Mesodermal cell (in vitro differentiated cells): ENCODE data around the gene DNAAF1.
"Not testable (repeated sequence)": the region's sequence is repeated elsewhere in the genome, so short reads cannot be mapped to it uniquely, and the experiment has no call there.

Experiments used
- H3K27ac ChIP-seq: 2 replicates; pipeline ENCODE4 v1.7.0; 2013; ENCODE audit warnings: mild to moderate bottlenecking, low read depth, low read length, moderate library complexity; ENCODE audit not compliant: severe bottlenecking
- H3K36me3 ChIP-seq: 2 replicates; pipeline ENCODE4 v1.7.1; 2013; ENCODE audit warnings: mild to moderate bottlenecking, low read length, moderate library complexity; ENCODE audit not compliant: control insufficient read depth, insufficient read depth
- H3K4me1 ChIP-seq: one replicate; pipeline ENCODE4 v1.7.1; 2013; ENCODE audit warnings: mild to moderate bottlenecking, low read length; ENCODE audit not compliant: insufficient read depth, control insufficient read depth, poor library complexity, severe bottlenecking
- H3K4me3 ChIP-seq: 2 replicates; pipeline ENCODE4 v1.7.0; 2013; ENCODE audit warnings: low read length, control low read depth, mild to moderate bottlenecking; ENCODE audit not compliant: insufficient read depth, poor library complexity, severe bottlenecking; ENCODE audit errors: extremely low read depth
- H3K9me3 ChIP-seq: 2 replicates; pipeline ENCODE4 v1.7.1; 2013; ENCODE audit warnings: mild to moderate bottlenecking, low read length, moderate library complexity; ENCODE audit not compliant: control insufficient read depth
- WGBS, 2 experiments: methylation state at CpG; one replicate each; pipeline ENCODE4 v1.1.5; 2013; ENCODE audit warnings: missing lambda C conversion rate in 2 of 2; ENCODE audit not compliant: insufficient coverage in 2 of 2; 5-methylcytosine and 5-hydroxymethylcytosine counted together

The DNAAF1 gene

DNA sequence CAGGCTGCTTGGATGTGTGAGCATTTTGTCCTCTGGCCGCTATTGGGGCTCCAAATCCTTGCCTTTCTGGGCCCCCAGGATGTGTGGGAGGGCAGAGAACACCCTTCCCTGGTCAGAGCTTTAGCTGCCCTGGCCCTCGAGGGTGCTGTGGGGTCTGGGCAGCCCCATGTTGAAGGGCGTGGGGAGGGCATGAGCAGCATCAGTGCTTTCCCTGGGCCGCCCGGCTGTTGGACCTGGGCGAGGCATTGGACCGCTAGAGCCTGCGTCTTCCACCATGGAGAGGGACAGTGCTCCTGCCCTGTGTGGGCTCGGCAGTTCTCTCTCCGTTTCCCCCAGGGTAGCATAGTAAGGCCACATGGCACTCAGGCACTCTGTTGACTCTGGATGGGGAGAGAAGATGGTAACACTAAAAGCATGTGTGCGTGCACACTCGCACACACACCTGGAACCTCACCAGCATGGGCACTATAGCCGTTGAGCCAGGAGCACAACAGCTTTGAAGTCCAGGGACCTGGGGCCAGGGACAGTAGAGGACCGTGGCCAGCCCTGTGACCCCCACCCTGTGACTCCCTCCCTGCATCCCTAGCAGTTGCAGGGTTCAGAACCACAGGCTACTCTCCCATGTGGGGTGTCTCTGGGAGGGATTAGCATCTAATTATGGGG lies 52.5 kb downstream of the DNAAF1 start:
- H3K36me3 ChIP-seq = no peaks in the 10 kb centered on the region
- H3K4me3 ChIP-seq = no peak overlapping the region
- no peak overlapping the region for H3K27ac ChIP-seq
- 91 to 99% methylated on average over 11 of the region's 14 CpGs for WGBS, 2 experiments
- H3K9me3 ChIP-seq = no peaks in the 10 kb centered on the region
- H3K4me1 ChIP-seq = no peaks in the 10 kb centered on the region

DNA sequence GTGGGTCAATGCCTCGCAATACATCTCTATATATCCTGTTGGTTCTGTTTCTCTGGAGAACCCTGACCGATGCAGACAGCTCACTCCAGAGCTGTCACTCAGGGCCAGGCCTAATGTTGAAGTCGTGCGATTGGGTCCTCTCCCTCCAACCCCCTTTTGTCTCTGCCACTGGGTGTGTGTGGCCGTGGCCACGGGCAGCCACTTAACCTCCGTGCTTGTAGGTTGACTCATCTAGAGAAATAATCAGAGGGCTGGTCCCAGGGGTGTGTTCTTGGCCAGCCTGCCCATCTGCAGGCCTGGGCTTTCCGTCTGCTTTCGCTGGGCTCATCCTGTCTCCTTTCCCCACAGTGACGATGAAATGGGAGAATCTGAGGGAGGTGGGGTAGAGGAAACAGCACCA lies 53.3 kb downstream of the DNAAF1 start:
- WGBS, 2 experiments = 71 to 100% methylated on average over 2 to 3 of the region's 10 CpGs
- H3K36me3 ChIP-seq = no peaks in the 10 kb centered on the region
- H3K9me3 ChIP-seq = no peaks in the 10 kb centered on the region
- no peak overlapping the region for H3K27ac ChIP-seq
- no peaks in the 10 kb centered on the region for H3K4me1 ChIP-seq
- H3K4me3 ChIP-seq = no peak overlapping the region

DNA sequence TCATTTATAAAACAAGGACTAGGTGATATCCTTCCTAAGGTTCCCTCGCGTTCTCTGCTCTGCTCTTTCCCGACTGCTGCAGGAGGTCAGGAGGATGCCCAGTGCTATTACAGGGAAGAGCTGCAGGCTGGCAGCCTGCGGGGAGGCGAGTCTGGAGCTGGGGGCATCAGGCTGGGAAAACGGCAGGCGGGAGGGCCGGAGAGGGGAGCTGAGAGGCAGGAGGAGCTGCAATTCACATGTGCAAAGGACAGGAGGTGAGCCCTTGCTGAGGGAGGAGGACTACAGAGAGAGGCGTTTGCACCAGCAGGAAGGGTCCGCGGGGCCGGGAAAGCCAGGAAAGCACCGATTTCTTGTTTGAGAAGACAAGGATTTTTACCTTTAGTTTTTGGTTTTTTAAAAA lies 54.0 kb downstream of the DNAAF1 start:
- WGBS, 2 experiments = 55 to 59% methylated on average over 6 to 8 of the region's 13 CpGs
- H3K27ac ChIP-seq = no peak overlapping the region
- H3K4me3 ChIP-seq = no peak overlapping the region
- no peaks in the 10 kb centered on the region for H3K36me3 ChIP-seq
- no peaks in the 10 kb centered on the region for H3K4me1 ChIP-seq
- H3K9me3 ChIP-seq = no peaks in the 10 kb centered on the region

DNA sequence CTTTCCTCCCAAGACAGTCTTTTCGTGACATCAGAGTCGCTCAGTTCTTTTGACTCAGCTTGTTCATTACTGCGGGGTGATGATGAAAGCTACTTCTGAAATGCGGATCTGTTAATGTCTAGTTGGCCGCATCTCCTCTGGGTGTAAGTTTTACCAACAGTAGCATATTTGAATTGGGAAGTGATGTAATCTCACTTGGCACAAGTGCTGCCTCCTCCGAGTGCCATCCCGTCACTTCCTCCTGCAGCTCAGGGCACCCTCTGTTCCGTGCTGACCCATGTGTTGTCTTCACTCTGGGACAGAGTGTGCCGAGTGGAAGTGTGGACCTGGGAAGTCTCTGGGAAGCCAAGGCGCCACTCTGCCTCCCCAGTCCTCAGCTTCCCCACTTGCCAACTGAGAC lies 54.8 kb downstream of the DNAAF1 start:
- no peaks in the 10 kb centered on the region for H3K9me3 ChIP-seq
- 79 to 93% methylated on average over 7 to 10 of the region's 10 CpGs for WGBS, 2 experiments
- H3K4me1 ChIP-seq = no peaks in the 10 kb centered on the region
- H3K4me3 ChIP-seq = no peak overlapping the region
- H3K27ac ChIP-seq = no peak overlapping the region
- H3K36me3 ChIP-seq = no peaks in the 10 kb centered on the region

DNA sequence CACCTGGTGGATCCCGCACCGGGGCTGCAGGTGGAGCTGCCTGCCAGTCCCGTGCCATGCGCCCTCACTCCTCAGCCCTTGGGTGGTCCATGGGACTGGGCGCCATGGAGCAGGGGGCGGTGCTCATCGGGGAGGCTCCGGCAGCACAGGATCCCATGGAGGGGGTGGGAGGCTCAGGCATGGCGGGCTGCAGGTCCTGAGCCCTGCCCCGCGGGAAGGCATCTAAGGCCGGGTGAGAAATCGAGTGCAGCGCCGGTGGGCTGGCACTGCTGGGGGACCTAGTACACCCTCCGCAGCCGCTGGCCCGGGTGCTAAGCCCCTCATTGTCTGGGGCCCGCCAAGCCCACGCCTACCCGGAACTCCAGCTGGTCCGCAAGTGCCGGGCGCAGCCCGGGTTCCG lies 59.4 kb downstream of the DNAAF1 start:
- 94 to 97% methylated on average over 23 to 26 of the region's 26 CpGs for WGBS, 2 experiments
- H3K4me3 ChIP-seq, H3K4me1 ChIP-seq, H3K27ac ChIP-seq, H3K36me3 ChIP-seq, H3K9me3 ChIP-seq: not testable (repeated sequence)

DNA sequence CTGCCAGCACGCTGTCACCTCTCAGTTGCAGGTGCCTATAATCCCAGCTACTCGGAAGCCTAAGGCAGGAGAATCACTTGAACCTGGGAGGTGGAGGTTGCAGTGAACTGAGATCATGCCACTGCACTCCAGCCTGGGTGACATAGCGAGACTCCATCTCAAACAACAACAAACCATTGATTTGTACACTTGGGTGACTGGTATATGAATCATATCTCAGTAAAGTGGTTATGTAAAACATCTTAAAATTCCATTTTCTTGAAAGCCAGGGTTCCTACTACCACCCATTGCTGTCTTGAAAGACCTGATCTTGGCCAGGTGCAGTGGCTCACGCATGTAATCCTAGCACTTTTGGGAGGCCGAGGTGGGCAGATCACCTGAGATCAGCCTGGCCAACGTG lies 60.0 kb downstream of the DNAAF1 start:
- 93 to 96% methylated on average over 4 of the region's 6 CpGs for WGBS, 2 experiments
- not testable (repeated sequence) for H3K36me3 ChIP-seq

DNA sequence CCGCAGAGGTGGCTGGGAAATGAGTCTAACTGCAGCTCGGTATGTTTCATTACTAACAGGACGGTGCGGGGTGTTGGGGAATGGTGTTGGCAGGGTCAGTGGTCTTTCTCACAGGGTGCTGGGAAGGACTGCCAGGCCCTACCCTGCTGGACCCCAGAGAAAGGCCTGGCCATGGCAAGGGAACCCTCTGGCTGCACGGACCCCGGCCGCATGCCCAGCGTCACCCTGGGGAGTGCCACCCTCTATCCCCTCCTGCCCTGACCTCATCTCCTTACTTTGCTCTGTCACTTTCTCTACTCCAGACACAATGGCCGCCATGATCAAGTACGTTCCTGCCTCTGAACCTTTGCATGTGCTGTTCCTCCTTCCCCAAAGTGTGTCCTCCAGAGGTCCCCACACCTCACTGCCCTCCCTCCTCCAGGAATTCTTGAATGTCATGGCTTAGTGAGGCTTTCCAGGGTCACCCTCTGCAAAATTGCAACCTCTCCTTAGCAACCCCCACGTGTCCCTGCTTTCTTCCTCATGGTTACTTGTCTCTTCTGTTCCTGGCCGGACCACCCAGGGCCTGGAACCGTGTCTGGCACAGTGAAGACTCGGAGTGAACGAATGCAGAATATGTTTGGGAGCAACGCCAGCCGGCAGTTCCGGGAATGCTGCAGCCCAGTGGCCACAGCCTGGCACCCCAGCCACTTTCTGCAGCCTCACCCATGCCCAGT lies 61.0 kb downstream of the DNAAF1 start:
- Histone ChIP-seq H3K4me3 (no peak overlapping the region), H3K4me1 (peaks cover 3% of the 10 kb centered on the region), H3K27ac (no peak overlapping the region), H3K36me3 (no peaks in the 10 kb centered on the region), H3K9me3 (no peaks in the 10 kb centered on the region)
- WGBS, 2 experiments = 92 to 96% methylated on average over 14 to 17 of the region's 18 CpGs

More for the DNA sequence above, 60.0 kb downstream of the DNAAF1 start:
- not testable (repeated sequence) for H3K4me1 ChIP-seq, H3K27ac ChIP-seq, H3K4me3 ChIP-seq, H3K9me3 ChIP-seq

DNA sequence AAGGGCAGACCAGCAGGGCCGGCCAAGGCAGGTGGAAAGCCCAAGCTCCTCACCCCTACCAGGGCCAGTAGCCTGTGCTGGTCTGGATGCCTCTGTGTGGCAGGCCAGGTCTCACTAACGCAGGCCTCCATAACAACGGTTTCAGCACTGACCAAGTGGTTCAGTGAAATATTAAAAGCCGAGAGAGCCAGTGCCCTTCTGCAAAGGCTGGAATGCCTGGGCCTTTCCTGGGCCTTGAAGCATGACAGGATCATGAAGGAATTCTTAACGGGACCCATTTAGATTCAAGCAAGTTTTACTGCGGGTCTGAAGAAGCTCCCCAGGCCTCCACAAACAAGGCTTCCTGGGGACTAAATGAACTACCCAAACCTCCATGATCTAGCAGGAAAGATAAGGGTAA lies 62.1 kb downstream of the DNAAF1 start:
- WGBS, 2 experiments = 64 to 78% methylated on average over 5 to 6 of the region's 6 CpGs
- H3K9me3 ChIP-seq = no peaks in the 10 kb centered on the region
- H3K4me3 ChIP-seq = no peak overlapping the region
- H3K27ac ChIP-seq = no peak overlapping the region
- peaks cover 3% of the 10 kb centered on the region for H3K4me1 ChIP-seq
- no peaks in the 10 kb centered on the region for H3K36me3 ChIP-seq

DNA sequence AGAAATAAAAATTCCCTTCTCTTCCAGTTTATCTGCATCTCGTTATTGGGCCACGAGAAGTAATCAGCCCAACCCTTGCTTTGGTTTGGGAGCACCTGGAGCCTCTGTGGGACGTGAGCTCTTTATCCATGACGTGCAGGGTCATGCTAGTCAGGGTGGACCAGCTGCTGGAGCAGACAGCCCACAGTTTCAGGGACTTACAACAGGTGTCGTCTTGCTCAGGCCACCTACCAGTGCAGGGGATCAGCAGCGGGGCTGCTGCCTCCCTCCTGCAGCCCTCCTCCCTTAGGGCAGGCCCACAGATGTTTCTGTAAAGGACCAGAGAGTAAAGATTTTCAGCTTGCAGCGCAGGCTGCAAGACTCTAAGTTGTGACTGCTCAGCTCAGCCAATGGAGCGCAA lies 62.8 kb downstream of the DNAAF1 start:
- peaks cover 3% of the 10 kb centered on the region for H3K4me1 ChIP-seq
- no peak overlapping the region for H3K4me3 ChIP-seq
- no peak overlapping the region for H3K27ac ChIP-seq
- H3K36me3 ChIP-seq = no peaks in the 10 kb centered on the region
- no peaks in the 10 kb centered on the region for H3K9me3 ChIP-seq
- WGBS, 2 experiments = 68 to 74% methylated on average over 7 to 8 of the region's 8 CpGs

DNA sequence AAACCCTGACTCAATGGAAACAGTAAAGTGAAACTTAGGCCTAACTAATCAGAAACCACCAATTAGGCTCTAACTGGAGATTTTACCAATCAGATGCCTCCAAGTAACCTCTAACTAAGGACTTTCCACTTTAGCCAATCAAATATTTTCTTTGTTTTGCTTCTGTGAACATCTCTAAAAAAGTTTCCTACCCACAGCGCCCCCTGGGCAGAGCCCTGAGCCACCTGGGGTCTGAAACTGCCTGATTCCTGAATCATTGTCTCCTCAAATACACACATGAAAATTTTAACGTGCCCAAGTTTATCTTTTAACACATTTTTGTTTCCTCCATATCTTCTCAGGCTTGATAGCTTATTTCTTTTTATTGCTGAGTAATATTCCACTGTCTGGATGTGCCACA lies 64.9 kb downstream of the DNAAF1 start:
- Histone ChIP-seq H3K4me1 (peaks cover 3% of the 10 kb centered on the region), H3K9me3 (no peaks in the 10 kb centered on the region), H3K36me3 (no peaks in the 10 kb centered on the region), H3K4me3 (no peak overlapping the region), H3K27ac (no peak overlapping the region)
- 68 to 79% methylated on average over 1 to 2 of the region's 2 CpGs for WGBS, 2 experiments

DNA sequence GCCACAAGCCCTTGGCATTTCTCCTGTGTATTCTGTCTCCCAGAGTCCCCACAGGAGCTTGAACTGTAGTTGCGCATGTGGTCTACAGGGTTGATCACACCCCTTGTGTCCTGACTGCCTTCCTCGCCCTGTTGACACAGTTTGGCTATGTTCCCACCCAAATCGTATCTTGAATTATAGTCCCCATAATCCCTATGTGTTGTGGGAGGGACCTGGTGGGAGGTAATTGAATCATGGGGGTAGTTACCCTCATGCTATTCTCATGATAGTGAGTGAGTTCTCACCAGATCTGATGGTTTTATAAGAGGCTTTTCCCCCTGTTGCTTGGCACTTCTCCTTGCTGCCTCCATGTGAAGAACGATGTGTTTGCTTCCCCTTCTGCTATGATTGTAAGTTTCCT lies 67.0 kb downstream of the DNAAF1 start:
- Histone ChIP-seq H3K4me1 (peaks cover 3% of the 10 kb centered on the region), H3K4me3 (no peak overlapping the region), H3K9me3 (no peaks in the 10 kb centered on the region), H3K36me3 (no peaks in the 10 kb centered on the region), H3K27ac (no peak overlapping the region)
- 94% methylated on average over 2 of the region's 4 CpGs; no CpG with 5 or more reads in 1 of the 2 experiments for WGBS, 2 experiments
